Liver (tissue), 9 donors: ENCODE measurements around the gene RETREG1. TPM values are rescaled to one million over a fixed set of nuclear protein-coding genes. Genes with fewer than 3 reads are reported as not detected.

Source experiments
- DNase-seq: peaks from one replicate; pipeline ENCODE4 v3.0.0-alpha.2; 2017; ENCODE audit warnings: low spot score
- H3K27ac ChIP-seq, 2 donors: one replicate each; pipeline ENCODE4 v1.7.0; 2013; ENCODE audit warnings: inconsistent platforms in 2 of 2, low read length in 2 of 2, control low read depth in 1 of 2, low read depth in 1 of 2, mild to moderate bottlenecking in 1 of 2
- H3K27me3 ChIP-seq, 4 donors: one replicate each; pipeline versions ENCODE4 v1.6.1 to v1.7.0; 2013; ENCODE audit warnings: low read length in 3 of 4, inconsistent platforms in 1 of 4, mild to moderate bottlenecking in 1 of 4, moderate library complexity in 1 of 4; ENCODE audit not compliant: control insufficient read depth in 4 of 4, insufficient read depth in 4 of 4
- H3K36me3 ChIP-seq, 4 donors: one replicate each; pipeline versions ENCODE4 v1.6.1 to v1.7.0; 2013; ENCODE audit warnings: low read length in 3 of 4, mild to moderate bottlenecking in 3 of 4, low read depth in 1 of 4, moderate library complexity in 1 of 4; ENCODE audit not compliant: control insufficient read depth in 4 of 4, insufficient read depth in 3 of 4
- H3K4me1 ChIP-seq, 4 donors: one replicate each; pipeline versions ENCODE4 v1.6.1 to v1.7.0; 2013; ENCODE audit warnings: low read length in 3 of 4, mild to moderate bottlenecking in 3 of 4, moderate library complexity in 1 of 4; ENCODE audit not compliant: control insufficient read depth in 4 of 4, insufficient read depth in 4 of 4
- H3K4me3 ChIP-seq, 3 donors: one replicate each; pipeline versions ENCODE4 v1.6.1 to v1.7.0; 2013; ENCODE audit warnings: low read length in 3 of 3, control low read depth in 1 of 3, low read depth in 1 of 3, mild to moderate bottlenecking in 1 of 3
- H3K9ac ChIP-seq, 2 donors: one replicate each; pipeline ENCODE4 v1.7.0; 2013; ENCODE audit warnings: low read length in 2 of 2, mild to moderate bottlenecking in 2 of 2, moderate library complexity in 2 of 2, control low read depth in 1 of 2, low read depth in 1 of 2
- H3K9me3 ChIP-seq, 4 donors: one replicate each; pipeline versions ENCODE4 v1.6.1 to v1.7.0; 2013; ENCODE audit warnings: low read length in 3 of 4; ENCODE audit not compliant: control insufficient read depth in 4 of 4
- EGR1 ChIP-seq, 2 donors: IDR thresholded peaks; 2 replicates each; pipeline ENCODE4 v1.6.1; 2016 to 2018; ENCODE audit warnings: antibody characterized with exemption in 2 of 2, low read depth in 2 of 2
- FOXA1 ChIP-seq: IDR thresholded peaks from 2 replicates; pipeline ENCODE4 v1.6.1; 2016; ENCODE audit warnings: antibody characterized with exemption
- FOXA2 ChIP-seq: IDR thresholded peaks from 2 replicates; pipeline ENCODE4 v1.6.1; 2016; ENCODE audit warnings: antibody characterized with exemption
- GABPA ChIP-seq, 2 donors: IDR thresholded peaks in 1 of 2; conservative IDR thresholded peaks in 1 of 2; 2 replicates each; pipeline ENCODE4 v1.6.1; 2016; ENCODE audit warnings: antibody characterized with exemption in 2 of 2, mild to moderate bottlenecking in 1 of 2, moderate library complexity in 1 of 2
- HNF4A ChIP-seq, 2 donors: conservative IDR thresholded peaks; 2 replicates each; pipeline ENCODE4 v1.6.1; 2016; ENCODE audit warnings: antibody characterized with exemption in 2 of 2, mild to moderate bottlenecking in 2 of 2
- HNF4G ChIP-seq: IDR thresholded peaks from 2 replicates; pipeline ENCODE4 v1.6.1; 2016; ENCODE audit warnings: antibody characterized with exemption
- RAD21 ChIP-seq, 2 donors: IDR thresholded peaks; 2 replicates each; pipeline ENCODE4 v1.6.1; 2016; ENCODE audit warnings: antibody characterized with exemption in 2 of 2, mild to moderate bottlenecking in 2 of 2
- RXRA ChIP-seq, 2 donors: IDR thresholded peaks; 2 replicates each; pipeline ENCODE4 v1.6.1; 2017 to 2018; ENCODE audit warnings: antibody characterized with exemption in 2 of 2, mild to moderate bottlenecking in 1 of 2
- TAF1 ChIP-seq: conservative IDR thresholded peaks from 2 replicates; pipeline ENCODE4 v1.6.1; 2016; ENCODE audit warnings: antibody characterized with exemption, mild to moderate bottlenecking
- WGBS: extraction: QIAGEN DNeasy Blood & Tissue Kit; methylation state at CpG from one replicate; pipeline ENCODE4 v1.1.7; 2013; 5-methylcytosine and 5-hydroxymethylcytosine counted together
- polyA plus RNA-seq, 2 donors: library from polyadenylated mRNA; stranded (reverse) in 1 of 2; unstranded in 1 of 2; fragments of 200-250 nt in 1 of 2; fragments of >200 nt in 1 of 2; fragmentation: Nextera tagmentation in 1 of 2; extraction: Ambion mirVana in 1 of 2; gene quantifications; one replicate each; pipeline versions ENCODE4 v1.2.1 to v1.2.3, GENCODE V29; 2013 to 2015
- total RNA-seq, 2 donors: library from RNA; depleted of rRNA; stranded (reverse); fragments of >200 nt; gene quantifications; one replicate each; pipeline ENCODE4 v1.2.3, GENCODE V29; 2014
- TF ChIP-seq, protein P1 (sequence below): fragments of 150-350 bp; IDR thresholded peaks from 2 replicates; pipeline ENCODE4 v1.5.1; 2017; ENCODE audit warnings: improper control_type of control experiment, low read depth, low read length; ENCODE audit not compliant: missing input control
- TF ChIP-seq, protein P2 (sequence below): IDR thresholded peaks from 2 replicates; pipeline ENCODE4 v1.6.1; 2016; ENCODE audit warnings: antibody characterized with exemption, mild to moderate bottlenecking
- donor health status: healthy.
- donor health status: healthy.
- donor health status: healthy.
- donor health status: healthy.
- donor health status: healthy.

The RETREG1 gene
- total and polyA plus RNA-seq, 4 donors = 0.70 to 28.1 (median 4.2) TPM

DNA sequence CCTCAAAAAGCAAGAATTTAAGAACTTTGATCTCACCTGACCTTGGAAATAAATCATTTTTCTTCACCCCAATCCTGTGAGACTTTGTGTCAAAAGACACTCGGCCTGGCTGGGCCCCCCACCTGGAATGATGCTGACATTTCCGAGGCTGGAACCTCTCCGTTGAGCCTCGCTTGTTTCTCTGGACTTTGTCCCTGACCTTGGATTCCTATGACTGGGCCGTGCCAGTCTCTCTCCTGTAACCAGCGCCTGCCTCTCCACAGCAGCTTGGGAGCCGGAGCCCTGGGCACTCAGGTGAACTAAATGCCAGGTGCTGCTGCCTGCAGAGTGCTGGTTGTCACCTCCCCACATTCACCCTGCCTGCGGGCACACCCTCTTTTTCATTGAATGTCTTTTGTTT is 62.7 kb downstream of the RETREG1 start:
- Histone ChIP-seq H3K27me3 (no peaks in the 10 kb centered on the region), H3K27ac (no peak overlapping the region), H3K4me1 (peaks cover 2 to 8% (median 3%) of the 10 kb centered on the region in 4 donors), H3K9me3 (no peaks in the 10 kb centered on the region), H3K4me3 (no peak overlapping the region), H3K9ac (no peak overlapping the region), H3K36me3 (no peaks in the 10 kb centered on the region)
- TF ChIP-seq RAD21 (IDR thresholded peaks at IDR 0.05) (peak in 1 of 2 donors; percentile 14), FOXA2 (no peak), HNF4A (conservative IDR thresholded peaks at IDR 0.05) (peak; percentile 38 to 62)
- WGBS = 55% methylated on average over 8 of the region's 8 CpGs
- DNase-seq = no peak

DNA sequence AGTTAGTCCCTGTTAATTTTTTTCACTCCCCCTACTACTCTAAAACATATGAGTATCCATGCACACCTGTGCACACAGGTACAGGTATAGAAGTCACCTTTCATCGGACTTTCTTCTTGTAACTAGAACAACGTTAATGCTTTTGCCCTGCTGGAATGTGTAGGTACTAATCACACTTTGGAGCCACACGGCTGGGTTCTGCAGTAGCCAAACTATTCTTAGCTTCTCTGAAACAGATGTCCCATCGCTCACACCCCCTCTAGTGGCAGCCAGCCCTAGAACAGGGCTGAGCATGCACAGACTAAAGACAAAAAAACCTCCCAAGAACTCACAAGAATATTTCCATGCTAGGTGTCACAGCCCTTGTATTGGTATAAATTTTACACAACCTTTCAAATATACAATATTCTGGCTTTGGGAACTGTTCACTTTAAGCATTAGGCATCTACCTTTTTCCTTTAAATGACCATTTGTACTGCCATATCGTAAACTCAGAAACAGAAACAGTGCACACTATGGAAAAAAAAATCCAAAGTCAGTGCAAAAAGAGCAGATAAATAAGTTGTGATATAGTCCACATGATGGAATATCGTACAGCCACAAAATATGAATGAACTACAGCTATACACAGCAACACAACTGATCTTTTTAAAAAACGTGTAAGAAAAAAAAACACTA is 64.0 kb downstream of the RETREG1 start:
- peak; percentile 66 for DNase-seq
- H3K36me3 ChIP-seq = no peaks in the 10 kb centered on the region
- TF ChIP-seq RXRA (IDR thresholded peaks at IDR 0.05) (no peak), RAD21 (IDR thresholded peaks at IDR 0.05) (peak; percentile 87 to 95), HNF4A (conservative IDR thresholded peaks at IDR 0.05) (peak; percentile 21 to 36), HNF4G (no peak)
- TF ChIP-seq, protein P1, sequence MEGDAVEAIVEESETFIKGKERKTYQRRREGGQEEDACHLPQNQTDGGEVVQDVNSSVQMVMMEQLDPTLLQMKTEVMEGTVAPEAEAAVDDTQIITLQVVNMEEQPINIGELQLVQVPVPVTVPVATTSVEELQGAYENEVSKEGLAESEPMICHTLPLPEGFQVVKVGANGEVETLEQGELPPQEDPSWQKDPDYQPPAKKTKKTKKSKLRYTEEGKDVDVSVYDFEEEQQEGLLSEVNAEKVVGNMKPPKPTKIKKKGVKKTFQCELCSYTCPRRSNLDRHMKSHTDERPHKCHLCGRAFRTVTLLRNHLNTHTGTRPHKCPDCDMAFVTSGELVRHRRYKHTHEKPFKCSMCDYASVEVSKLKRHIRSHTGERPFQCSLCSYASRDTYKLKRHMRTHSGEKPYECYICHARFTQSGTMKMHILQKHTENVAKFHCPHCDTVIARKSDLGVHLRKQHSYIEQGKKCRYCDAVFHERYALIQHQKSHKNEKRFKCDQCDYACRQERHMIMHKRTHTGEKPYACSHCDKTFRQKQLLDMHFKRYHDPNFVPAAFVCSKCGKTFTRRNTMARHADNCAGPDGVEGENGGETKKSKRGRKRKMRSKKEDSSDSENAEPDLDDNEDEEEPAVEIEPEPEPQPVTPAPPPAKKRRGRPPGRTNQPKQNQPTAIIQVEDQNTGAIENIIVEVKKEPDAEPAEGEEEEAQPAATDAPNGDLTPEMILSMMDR = peak; percentile 87

DNA sequence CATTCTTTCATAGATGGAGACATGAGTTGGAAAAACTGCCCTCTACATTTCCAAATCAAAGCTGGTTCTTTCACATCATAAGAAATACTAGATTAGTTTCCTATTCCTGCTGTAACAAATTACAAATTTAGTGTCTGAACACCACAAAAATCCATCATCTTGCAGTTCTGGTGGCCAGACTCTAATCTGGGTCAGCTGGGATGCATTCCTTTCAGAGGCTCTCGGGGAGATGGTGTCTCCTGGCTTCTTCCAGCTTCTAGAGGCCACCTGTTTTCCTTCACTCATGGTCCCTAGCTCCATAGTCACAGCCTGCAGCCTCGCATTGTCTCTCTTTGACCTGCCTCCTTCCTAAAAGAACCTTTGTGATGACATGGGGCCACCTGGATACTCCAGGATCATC is 65.2 kb downstream of the RETREG1 start:
- Histone ChIP-seq H3K4me1 (peaks cover 2 to 8% (median 3%) of the 10 kb centered on the region in 4 donors), H3K9me3 (no peaks in the 10 kb centered on the region), H3K4me3 (no peak overlapping the region), H3K9ac (no peak overlapping the region), H3K27ac (no peak overlapping the region), H3K27me3 (no peaks in the 10 kb centered on the region), H3K36me3 (no peaks in the 10 kb centered on the region)
- no peak for DNase-seq
- TF ChIP-seq TAF1 = no peak
- no peak for TF ChIP-seq RAD21 (IDR thresholded peaks at IDR 0.05)
- TF ChIP-seq FOXA1 = no peak
- no peak for TF ChIP-seq GABPA (IDR thresholded peaks at IDR 0.05 in 1 of 2, conservative IDR thresholded peaks at IDR 0.05 in 1 of 2)
- no peak for TF ChIP-seq EGR1 (IDR thresholded peaks at IDR 0.05; ENCODE audit: low read depth in 2 of 2)
- TF ChIP-seq, protein P2, sequence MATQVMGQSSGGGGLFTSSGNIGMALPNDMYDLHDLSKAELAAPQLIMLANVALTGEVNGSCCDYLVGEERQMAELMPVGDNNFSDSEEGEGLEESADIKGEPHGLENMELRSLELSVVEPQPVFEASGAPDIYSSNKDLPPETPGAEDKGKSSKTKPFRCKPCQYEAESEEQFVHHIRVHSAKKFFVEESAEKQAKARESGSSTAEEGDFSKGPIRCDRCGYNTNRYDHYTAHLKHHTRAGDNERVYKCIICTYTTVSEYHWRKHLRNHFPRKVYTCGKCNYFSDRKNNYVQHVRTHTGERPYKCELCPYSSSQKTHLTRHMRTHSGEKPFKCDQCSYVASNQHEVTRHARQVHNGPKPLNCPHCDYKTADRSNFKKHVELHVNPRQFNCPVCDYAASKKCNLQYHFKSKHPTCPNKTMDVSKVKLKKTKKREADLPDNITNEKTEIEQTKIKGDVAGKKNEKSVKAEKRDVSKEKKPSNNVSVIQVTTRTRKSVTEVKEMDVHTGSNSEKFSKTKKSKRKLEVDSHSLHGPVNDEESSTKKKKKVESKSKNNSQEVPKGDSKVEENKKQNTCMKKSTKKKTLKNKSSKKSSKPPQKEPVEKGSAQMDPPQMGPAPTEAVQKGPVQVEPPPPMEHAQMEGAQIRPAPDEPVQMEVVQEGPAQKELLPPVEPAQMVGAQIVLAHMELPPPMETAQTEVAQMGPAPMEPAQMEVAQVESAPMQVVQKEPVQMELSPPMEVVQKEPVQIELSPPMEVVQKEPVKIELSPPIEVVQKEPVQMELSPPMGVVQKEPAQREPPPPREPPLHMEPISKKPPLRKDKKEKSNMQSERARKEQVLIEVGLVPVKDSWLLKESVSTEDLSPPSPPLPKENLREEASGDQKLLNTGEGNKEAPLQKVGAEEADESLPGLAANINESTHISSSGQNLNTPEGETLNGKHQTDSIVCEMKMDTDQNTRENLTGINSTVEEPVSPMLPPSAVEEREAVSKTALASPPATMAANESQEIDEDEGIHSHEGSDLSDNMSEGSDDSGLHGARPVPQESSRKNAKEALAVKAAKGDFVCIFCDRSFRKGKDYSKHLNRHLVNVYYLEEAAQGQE = no peak
- WGBS = 90% methylated on average over 2 of the region's 2 CpGs

More for the DNA sequence above, 64.0 kb downstream of the RETREG1 start:
- Histone ChIP-seq H3K9me3 (no peaks in the 10 kb centered on the region), H3K27me3 (no peaks in the 10 kb centered on the region), H3K27ac (no peak overlapping the region), H3K4me3 (no peak overlapping the region), H3K4me1 (peaks cover 2 to 8% (median 3%) of the 10 kb centered on the region in 4 donors), H3K9ac (no peak overlapping the region)
- WGBS = 37% methylated on average over 7 of the region's 7 CpGs
